A549 (cell line): ENCODE data around the gene MYO15B.

Experiments
- CHD2 ChIP-seq: fragments of 150-350 bp; IDR thresholded peaks from 2 replicates; pipeline ENCODE4 v1.6.1; 2014; ENCODE audit warnings: low read length; ENCODE audit not compliant: partially characterized antibody
- CTCF ChIP-seq: fragments of >200 bp; sonication (Bioruptor Twin); formaldehyde crosslinking; IDR thresholded peaks from 3 replicates; pipeline ENCODE4 v1.5.1; 2016
- ELK1 ChIP-seq: fragments of 150-350 bp; IDR thresholded peaks from 2 replicates; pipeline ENCODE4 v1.6.1; 2014; ENCODE audit warnings: low read depth, mild to moderate bottlenecking, low read length
- EP300 ChIP-seq, 2 experiments: fragments of >200 bp; sonication (Bioruptor Twin); formaldehyde crosslinking; IDR thresholded peaks; 2 replicates in 1 of 2; 3 replicates in 1 of 2; pipeline ENCODE4 v1.6.1; 2016 to 2017
- KDM1A ChIP-seq: fragments of 200-600 bp; sonication (generic); IDR thresholded peaks from 2 replicates; pipeline ENCODE4 v1.6.1; 2016; ENCODE audit warnings: low read depth, mild to moderate bottlenecking
- MAX ChIP-seq: IDR thresholded peaks from 2 replicates; pipeline ENCODE4 v1.6.1; 2012
- MAZ ChIP-seq: fragments of 150-350 bp; IDR thresholded peaks from 2 replicates; pipeline ENCODE4 v1.6.1; 2014; ENCODE audit warnings: antibody characterized with exemption, low read depth, low read length, borderline replicate concordance
- POLR2A ChIP-seq: IDR thresholded peaks from 2 replicates; pipeline ENCODE4 v1.6.1; 2012; ENCODE audit warnings: mild to moderate bottlenecking, low read length
- RAD21 ChIP-seq, 2 experiments: fragments of >200 bp in 1 of 2; sonication (Bioruptor Twin) in 1 of 2; formaldehyde crosslinking in 1 of 2; IDR thresholded peaks in 1 of 2; conservative IDR thresholded peaks in 1 of 2; 2 replicates in 1 of 2; 3 replicates in 1 of 2; pipeline ENCODE4 v1.6.1; 2012 to 2018; ENCODE audit warnings: inconsistent platforms in 1 of 2
- REST ChIP-seq: fragments of 200-600 bp; sonication (generic); IDR thresholded peaks from 2 replicates; pipeline ENCODE4 v1.6.1; 2016; ENCODE audit warnings: antibody characterized with exemption, mild to moderate bottlenecking, moderate library complexity
- RFX5 ChIP-seq: fragments of 450-650 bp; IDR thresholded peaks from 2 replicates; pipeline ENCODE4 v1.7.1; 2014; ENCODE audit warnings: antibody characterized with exemption, mild to moderate bottlenecking, moderate library complexity
- SMC3 ChIP-seq: fragments of >200 bp; sonication (Bioruptor Twin); formaldehyde crosslinking; IDR thresholded peaks from 3 replicates; pipeline ENCODE4 v1.6.1; 2018; ENCODE audit warnings: inconsistent platforms
- USF2 ChIP-seq: fragments of 450-650 bp; IDR thresholded peaks from 2 replicates; pipeline ENCODE4 v1.6.1; 2014; ENCODE audit warnings: antibody characterized with exemption

- TF ChIP-seq SMC3 = no peak
- no peak for TF ChIP-seq CTCF
- TF ChIP-seq MAZ = no peak
- no peak for TF ChIP-seq POLR2A
- no peak for TF ChIP-seq RFX5
- TF ChIP-seq KDM1A = no peak
- TF ChIP-seq CHD2 = no peak
- TF ChIP-seq REST = no peak
- no peak for TF ChIP-seq EP300 (IDR thresholded peaks at IDR 0.05)
- TF ChIP-seq USF2 = no peak
- no peak for TF ChIP-seq ELK1
- no peak for TF ChIP-seq RAD21 (conservative IDR thresholded peaks at IDR 0.05 in 1 of 2, IDR thresholded peaks at IDR 0.05 in 1 of 2)
- no peak for TF ChIP-seq MAX
These were observed 13.6 kb upstream of the MYO15B start for GRCh38 chr17:75573994-75574393.
